NCI-H2107 treated with DMSO at 0.1 percent for 48 hours (cell line): Measurements from ENCODE around the gene C15orf62.

Experiments
- DNase-seq: peaks from one replicate; lab custom pipeline; 2025; ENCODE audit not compliant: unreplicated experiment; lab: John Stamatoyannopoulos, UW

C15orf62 gene

GRCh38 chr15:40769274-40770146 is at the start of gene C15orf62:
TSS of gene C15orf62 (plus strand) at chr15:40769980. CDS start at chr15:40770496, 516 bp downstream.
- peak; percentile 55 for DNase-seq

- no peak for DNase-seq
Measured at GRCh38 chr15:40721701-40722100, 48.1 kb upstream of the C15orf62 start.

GRCh38 chr15:40722354-40722753 is 47.4 kb upstream of the C15orf62 start:
- no peak for DNase-seq

GRCh38 chr15:40722934-40723333 is 46.8 kb upstream of the C15orf62 start:
- DNase-seq, result no peak

- no peak for DNase-seq
Measured at GRCh38 chr15:40723919-40724318, 45.9 kb upstream of the C15orf62 start.

GRCh38 chr15:40731034-40731433 is 38.7 kb upstream of the C15orf62 start:
- DNase-seq, result no peak

- DNase-seq, result no peak
Measured at GRCh38 chr15:40736575-40736974, 33.2 kb upstream of the C15orf62 start.

- peak; percentile 29 for DNase-seq
Measured at GRCh38 chr15:40737048-40737447, 32.7 kb upstream of the C15orf62 start.

GRCh38 chr15:40739047-40739446 is 30.7 kb upstream of the C15orf62 start:
- DNase-seq, result no peak

- no peak for DNase-seq
Measured at GRCh38 chr15:40739854-40740253, 29.9 kb upstream of the C15orf62 start.

- DNase-seq, result no peak
Measured at GRCh38 chr15:40743485-40743901, 26.3 kb upstream of the C15orf62 start.

GRCh38 chr15:40743921-40744814 is 25.6 kb upstream of the C15orf62 start:
- no peak for DNase-seq

GRCh38 chr15:40744815-40745152 is 25.0 kb upstream of the C15orf62 start:
- DNase-seq, result no peak

- DNase-seq, result no peak
Measured at GRCh38 chr15:40746916-40747418, 22.8 kb upstream of the C15orf62 start.

GRCh38 chr15:40747685-40748631 is 21.8 kb upstream of the C15orf62 start:
- no peak for DNase-seq

GRCh38 chr15:40749151-40749630 is 20.6 kb upstream of the C15orf62 start:
- DNase-seq, result no peak

GRCh38 chr15:40750885-40751284 is 18.9 kb upstream of the C15orf62 start:
- DNase-seq, result no peak

- no peak for DNase-seq
Measured at GRCh38 chr15:40751745-40752144, 18.0 kb upstream of the C15orf62 start.

GRCh38 chr15:40754574-40754882 is 15.3 kb upstream of the C15orf62 start:
- DNase-seq, result no peak
